Peyer's patch (tissue), 4 donors: ENCODE measurements around the gene PKN2.
"Not testable (repeated sequence)": the region's sequence is repeated elsewhere in the genome, so short reads cannot be mapped to it uniquely, and the experiment has no call there.

Experiments used
- CTCF ChIP-seq, 6 experiments: fragments of 450-650 bp in 4 of 6; fragments of 200-600 bp in 2 of 6; sonication (generic) in 1 of 6; IDR thresholded peaks; one replicate each; pipeline ENCODE4 v1.5.1; 2017 to 2019; ENCODE audit warnings: antibody characterized with exemption in 6 of 6, mild to moderate bottlenecking in 3 of 6, moderate library complexity in 1 of 6
- POLR2A ChIP-seq, 2 donors: fragments of 450-650 bp; IDR thresholded peaks; one replicate each; pipeline ENCODE4 v1.5.1; 2017; ENCODE audit warnings: antibody characterized with exemption in 2 of 2, mild to moderate bottlenecking in 2 of 2, moderate library complexity in 2 of 2

- not testable (repeated sequence) for TF ChIP-seq CTCF, POLR2A (IDR thresholded peaks at IDR 0.05)
Measured at GRCh38 chr1:88712907-88713306, 28.8 kb downstream of the PKN2 start.
